AG09309 (cell line): ENCODE results near the gene CREB3L2.

Source experiments
- DNase-seq: peaks from one replicate; pipeline ENCODE4 v3.0.0-alpha.2; 2010; ENCODE audit warnings: low read depth
- H3K4me3 ChIP-seq: 2 replicates; pipeline ENCODE4 v1.5.1; 2011; ENCODE audit warnings: mild to moderate bottlenecking, low read depth, low read length, moderate library complexity; ENCODE audit not compliant: control insufficient read depth
- TF ChIP-seq, protein P1 (sequence below): IDR thresholded peaks from 2 replicates; pipeline ENCODE4 v1.5.1; 2011; ENCODE audit warnings: mild to moderate bottlenecking, low read depth, low read length, inconsistent platforms; ENCODE audit not compliant: insufficient read depth, control insufficient read depth; ENCODE audit errors: missing control alignments

CREB3L2 gene

DNA sequence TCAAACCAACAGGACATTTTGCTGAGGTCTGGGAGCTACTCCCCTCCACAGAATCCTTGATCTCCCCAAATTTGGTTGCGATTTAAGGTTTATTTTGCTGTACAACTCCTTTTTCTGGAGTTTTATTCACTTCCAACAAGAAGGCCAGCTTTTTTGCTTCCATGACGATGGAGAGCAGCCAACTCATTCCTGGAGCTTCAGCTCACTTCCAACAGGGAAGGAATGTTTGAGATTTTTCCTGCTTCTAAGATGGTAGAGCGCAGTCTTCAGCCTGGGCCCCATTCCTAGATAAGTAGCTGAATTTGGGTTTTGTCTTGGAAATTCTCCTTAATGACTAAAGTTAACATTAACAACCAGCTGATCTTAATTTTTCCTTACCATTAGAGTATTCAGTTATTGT lies 30.9 kb upstream of the CREB3L2 start:
- no peak overlapping the region for H3K4me3 ChIP-seq
- TF ChIP-seq, protein P1, sequence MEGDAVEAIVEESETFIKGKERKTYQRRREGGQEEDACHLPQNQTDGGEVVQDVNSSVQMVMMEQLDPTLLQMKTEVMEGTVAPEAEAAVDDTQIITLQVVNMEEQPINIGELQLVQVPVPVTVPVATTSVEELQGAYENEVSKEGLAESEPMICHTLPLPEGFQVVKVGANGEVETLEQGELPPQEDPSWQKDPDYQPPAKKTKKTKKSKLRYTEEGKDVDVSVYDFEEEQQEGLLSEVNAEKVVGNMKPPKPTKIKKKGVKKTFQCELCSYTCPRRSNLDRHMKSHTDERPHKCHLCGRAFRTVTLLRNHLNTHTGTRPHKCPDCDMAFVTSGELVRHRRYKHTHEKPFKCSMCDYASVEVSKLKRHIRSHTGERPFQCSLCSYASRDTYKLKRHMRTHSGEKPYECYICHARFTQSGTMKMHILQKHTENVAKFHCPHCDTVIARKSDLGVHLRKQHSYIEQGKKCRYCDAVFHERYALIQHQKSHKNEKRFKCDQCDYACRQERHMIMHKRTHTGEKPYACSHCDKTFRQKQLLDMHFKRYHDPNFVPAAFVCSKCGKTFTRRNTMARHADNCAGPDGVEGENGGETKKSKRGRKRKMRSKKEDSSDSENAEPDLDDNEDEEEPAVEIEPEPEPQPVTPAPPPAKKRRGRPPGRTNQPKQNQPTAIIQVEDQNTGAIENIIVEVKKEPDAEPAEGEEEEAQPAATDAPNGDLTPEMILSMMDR: no peak
- DNase-seq: no peak

DNA sequence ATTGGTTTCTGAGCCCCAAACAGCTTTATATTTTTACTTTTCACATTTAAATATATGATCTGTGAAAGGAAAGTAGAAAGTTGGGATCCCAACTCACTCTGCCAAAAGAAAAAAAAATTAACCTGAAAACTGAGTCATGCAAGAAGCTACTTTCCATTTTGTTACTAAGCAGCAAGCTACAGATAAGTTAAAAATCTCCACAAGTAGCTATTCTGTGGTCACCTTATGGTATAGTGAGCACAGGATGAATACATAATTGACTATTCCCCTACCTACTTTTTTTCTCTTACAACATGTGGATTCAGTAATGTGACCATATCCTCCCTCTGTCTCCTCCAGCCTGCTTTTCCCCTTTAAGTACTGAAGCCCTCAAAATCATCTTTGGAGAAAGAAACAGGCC lies 30.3 kb upstream of the CREB3L2 start:
- H3K4me3 ChIP-seq: no peak overlapping the region
- TF ChIP-seq, protein P1: no peak
- no peak for DNase-seq

DNA sequence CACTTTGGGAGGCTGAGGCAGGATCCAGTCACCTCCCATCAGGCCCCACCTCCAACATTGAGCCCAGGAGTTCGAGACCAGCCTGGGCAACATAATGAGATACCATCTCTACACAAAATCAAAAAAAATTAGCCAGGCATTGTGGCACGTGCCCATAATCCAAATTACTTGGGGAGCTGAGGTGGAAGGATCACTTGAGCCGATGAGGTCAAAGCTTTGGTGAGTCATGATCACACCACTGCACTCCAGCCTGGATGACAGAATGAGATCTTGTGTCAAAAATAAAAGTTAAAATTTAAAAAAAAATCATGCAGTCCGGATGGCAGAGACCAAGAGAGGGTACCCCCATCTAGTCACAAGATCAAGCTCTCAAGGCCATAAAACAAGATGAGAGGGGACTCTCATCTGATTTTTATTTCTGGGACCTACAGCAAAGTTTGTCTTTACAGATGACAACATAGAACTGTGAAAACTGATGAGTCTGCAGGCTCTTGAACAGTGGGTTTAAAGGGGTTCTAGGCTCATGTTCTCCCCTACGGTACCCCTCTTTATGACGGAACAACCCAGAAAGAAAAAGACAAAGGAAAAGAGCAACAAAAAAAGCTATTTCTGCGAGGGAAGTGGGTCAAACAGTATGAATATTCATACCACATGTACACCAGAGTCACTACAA lies 28.9 kb upstream of the CREB3L2 start:
- H3K4me3 ChIP-seq: no peak overlapping the region
- TF ChIP-seq, protein P1: no peak
- DNase-seq: no peak

DNA sequence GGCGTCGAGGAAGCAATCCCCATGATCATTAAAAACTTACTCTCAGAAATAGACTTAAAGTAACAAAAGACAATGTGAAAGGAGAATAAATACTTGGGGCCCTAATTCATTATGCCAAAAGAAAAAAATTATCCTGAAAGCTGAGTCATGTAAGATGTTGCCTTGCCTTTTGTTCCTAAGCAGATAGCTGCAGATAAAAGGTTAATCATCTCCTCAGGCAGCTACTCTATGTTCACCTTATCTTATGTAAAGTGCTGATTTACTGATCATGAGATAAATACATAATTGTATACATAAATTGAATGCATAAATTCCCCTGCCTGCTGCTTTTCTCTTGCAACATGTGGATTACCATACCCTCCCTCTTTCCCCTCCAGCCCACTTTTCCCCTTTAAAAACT lies 28.1 kb upstream of the CREB3L2 start:
- DNase-seq: no peak
- TF ChIP-seq, protein P1: no peak
- H3K4me3 ChIP-seq: no peak overlapping the region

DNA sequence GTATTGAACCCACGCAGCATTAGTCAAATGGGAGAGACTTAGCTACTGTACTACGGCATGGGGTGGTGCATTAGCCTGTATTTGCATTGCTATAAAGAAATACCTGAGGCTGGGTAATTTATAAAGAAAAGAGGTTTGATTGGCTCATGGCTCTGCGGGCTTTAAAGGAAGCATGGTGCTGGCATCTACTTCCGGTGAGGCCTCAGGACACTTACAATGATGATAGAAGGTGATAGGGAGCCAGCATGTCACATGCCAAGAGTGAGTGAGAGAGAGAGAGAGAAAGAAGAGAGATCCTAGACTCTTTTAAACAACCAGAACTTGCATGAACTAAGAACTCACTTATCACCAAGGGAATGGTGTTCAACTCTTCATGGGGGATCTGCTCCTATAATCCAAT lies 27.2 kb upstream of the CREB3L2 start:
- H3K4me3 ChIP-seq: no peak overlapping the region
- DNase-seq: no peak
- TF ChIP-seq, protein P1: no peak

DNA sequence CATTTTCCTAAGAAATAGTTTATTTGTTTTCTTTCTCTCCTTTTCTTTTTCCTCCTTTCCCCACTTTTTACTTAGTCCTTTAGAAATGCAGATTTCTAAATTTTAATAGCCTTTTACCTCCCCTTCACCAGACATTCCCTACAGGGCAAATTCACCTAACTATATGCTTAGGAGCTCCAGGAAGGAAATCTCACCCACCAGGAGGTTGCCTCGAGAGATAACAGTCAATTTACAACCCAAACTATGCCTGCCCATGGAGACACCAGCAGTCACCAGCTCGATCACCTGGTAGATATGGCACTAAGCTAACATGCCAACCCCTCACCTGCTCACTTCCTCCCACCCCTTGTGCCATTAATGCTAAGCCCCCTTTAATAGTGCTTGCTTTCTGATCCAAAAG lies 25.2 kb upstream of the CREB3L2 start:
- TF ChIP-seq, protein P1: no peak
- no peak for DNase-seq
- H3K4me3 ChIP-seq: no peak overlapping the region
